Stimulated activated CD8-positive, alpha-beta memory T cell treated with anti-CD3 and anti-CD28 coated beads, Interleukin-15, amount 100 ng/mL, for 4 hours (primary cell): ENCODE results near the gene OTULINL.

Source experiments
- DNase-seq, 2 donors: peaks; one replicate each; pipeline ENCODE4 v3.0.0-alpha.2; 2020; ENCODE audit warnings: low read depth in 2 of 2

Gene OTULINL

GRCh38 chr5:14577079-14577725 lies 4.4 kb upstream of the OTULINL start:
- DNase-seq = no peak

DNA sequence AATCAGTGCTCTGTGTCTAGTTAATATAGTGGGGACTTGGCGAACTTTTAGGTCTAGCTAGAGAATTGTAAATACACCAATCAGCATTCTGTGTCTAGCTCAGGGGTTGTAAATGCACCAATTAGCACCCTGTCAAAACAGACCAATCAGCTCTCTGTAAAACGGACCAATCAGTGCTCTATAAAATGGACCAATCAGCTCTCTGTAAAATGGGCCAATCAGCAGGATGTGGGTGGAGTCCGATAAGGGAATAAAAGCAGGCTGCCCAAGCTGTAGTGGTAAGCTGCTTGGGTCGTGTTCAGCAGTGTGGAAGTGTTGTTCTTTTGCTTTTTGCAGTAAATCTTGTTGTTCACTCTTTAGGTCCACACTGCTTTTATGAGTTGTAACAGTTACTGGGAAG lies 3.6 kb upstream of the OTULINL start:
- no peak for DNase-seq

GRCh38 chr5:14579246-14579645 lies 2.3 kb upstream of the OTULINL start:
- DNase-seq = no peak

GRCh38 chr5:14579731-14580397 lies 1.7 kb upstream of the OTULINL start:
- DNase-seq = no peak

GRCh38 chr5:14580398-14581034 lies 1.1 kb upstream of the OTULINL start:
- no peak for DNase-seq

GRCh38 chr5:14581891-14582796 lies 552 bp downstream of the OTULINL start:
- peak; percentile 66 to 73 for DNase-seq

- no peak for DNase-seq
Observed at GRCh38 chr5:14582797-14583137, 1.2 kb downstream of the OTULINL start.

DNA sequence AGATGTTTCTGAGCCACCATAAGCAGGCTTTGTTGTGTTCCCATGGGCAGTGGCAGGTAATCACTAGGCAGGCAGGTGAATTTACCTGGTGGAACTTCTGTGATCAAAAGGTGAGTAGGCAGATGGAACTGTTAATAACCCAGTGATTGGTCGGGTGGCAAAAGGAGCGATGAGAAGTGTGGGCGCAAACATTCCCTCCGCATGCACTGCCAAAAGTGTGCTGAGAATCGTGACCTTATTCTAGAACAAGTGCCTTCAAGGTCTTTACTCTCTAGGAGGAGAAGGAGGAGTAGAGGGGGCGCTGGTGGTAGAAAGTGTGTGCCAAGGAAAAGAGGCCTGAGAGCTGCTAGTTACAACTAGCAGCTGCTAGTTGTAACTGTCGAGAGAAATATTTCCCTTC lies 3.3 kb downstream of the OTULINL start:
- no peak for DNase-seq

GRCh38 chr5:14587150-14587549 lies 5.6 kb downstream of the OTULINL start:
- DNase-seq = no peak

- DNase-seq = no peak
Observed at GRCh38 chr5:14588145-14588544, 6.6 kb downstream of the OTULINL start.

DNA sequence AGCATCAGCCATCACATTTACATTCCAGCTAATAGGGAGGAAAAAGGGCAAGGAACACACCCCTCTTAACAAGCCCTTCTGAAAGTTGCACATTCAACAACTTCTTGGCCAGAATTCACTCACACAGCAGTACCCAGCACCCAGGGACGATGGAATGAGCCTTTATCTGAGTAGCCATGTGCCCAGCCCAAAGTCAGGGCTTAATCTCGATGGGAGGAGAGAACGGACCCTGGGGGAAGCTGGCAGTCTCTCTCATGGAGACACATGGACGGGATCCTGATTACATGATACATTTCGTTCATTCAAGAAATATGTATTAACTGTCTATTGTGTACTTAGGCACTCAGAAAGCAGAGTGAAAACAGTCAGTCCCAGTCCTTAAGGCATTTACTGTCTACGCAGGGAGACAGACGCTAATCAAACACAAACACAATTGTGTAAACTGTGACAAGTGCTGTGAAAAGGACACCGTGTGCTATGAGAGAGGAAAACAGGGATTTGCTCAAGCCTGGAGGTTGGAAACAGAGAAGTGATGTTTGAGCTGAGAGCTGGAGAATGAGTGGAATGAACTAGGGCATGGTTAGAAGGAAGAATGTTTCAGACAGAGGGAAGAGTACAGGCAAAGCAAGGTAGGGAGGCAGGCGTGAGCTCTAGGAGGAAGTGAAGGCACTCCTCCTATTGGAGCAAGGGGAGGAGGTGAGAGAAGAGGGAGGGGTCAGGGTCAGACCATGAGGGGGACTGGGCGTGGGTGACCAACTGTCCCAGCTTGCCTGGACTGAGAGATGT lies 7.4 kb downstream of the OTULINL start:
- DNase-seq = no peak

DNA sequence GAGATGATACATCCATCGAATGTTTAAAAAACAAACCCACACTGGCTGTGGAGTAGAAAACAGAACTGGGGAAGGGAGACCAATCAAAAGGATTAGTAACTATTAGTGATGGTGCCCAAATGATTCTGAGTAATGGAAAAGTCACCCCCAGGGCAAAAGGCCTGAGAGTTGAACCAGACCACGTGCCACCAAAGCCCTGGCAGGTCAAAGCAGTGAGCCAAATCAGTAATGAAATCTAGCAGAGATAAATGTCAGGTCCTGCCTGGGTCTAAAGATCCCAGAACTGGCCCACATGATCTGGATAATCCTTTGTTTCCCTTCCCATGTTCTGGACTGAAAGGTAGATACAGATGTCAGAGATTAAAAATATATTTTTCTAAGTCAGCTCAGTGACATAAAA lies 9.4 kb downstream of the OTULINL start:
- DNase-seq = no peak

- DNase-seq = no peak
Observed at GRCh38 chr5:14591548-14591947, 10.0 kb downstream of the OTULINL start.

DNA sequence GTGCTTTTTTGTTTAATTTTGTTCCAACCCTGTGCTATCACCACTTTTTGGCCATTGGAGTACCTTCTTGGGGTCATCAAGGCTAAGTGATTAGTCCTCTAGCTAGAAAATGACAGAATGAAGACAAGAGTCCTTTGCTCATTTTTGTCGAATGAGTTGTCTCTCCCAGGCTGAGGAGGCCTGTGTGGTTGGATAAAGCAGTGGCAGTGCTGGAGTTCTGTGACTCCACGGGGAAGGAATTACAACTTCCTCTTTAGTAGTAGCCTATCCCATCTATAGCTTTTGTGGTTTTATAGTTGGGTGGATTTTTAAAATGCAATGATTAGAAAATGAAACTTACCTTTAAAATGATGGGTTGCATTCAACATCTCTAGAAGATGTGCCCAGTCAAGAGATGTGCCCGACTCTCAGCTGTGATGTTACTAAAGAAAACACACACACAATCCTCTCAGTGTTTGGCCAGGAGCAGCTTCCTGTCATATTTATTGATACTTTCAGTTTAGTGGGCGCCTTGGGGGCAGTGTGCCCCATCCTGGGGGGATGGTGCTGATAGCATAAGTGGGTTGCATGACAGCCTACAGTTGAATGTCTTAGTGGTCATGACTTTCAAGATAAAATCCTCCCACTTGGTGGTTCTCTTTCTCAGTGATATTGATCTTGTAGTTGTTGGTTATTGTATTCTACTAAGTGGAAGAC lies 11.9 kb downstream of the OTULINL start:
- no peak for DNase-seq

DNA sequence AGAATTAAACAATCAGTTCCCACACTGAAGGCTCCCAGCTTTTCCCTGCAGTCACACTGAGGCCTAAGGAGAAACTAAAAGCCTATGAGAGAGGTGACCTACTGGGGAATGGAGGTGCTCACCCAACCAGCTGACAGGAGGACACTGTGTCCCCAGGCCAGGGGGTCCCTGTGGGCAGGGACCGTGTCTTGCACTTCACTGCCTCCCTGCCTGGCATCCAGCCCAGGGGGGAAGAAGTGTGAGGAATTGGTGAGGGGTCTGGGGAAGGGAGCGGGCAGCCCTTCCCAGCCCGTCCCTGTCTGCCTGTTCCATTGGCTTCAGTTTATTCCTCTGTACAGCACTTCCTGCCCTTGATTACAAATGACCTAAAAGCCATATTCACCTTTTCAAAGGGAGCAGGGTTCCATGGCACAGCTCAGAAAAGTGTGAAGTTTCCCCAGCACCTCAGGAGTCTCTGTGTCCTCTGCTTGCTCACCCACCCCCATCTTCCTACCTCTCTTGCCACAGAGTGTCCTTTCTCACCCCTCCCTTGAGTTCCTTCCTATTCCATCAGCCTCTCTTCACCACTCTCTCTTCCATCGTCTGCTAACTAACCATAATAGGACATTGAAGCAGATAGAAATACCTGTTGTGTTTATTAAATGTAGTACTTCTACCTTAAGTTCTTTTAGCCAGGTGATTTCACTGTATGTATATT lies 12.9 kb downstream of the OTULINL start:
- peak in 1 of 2 donors; percentile 7 for DNase-seq

DNA sequence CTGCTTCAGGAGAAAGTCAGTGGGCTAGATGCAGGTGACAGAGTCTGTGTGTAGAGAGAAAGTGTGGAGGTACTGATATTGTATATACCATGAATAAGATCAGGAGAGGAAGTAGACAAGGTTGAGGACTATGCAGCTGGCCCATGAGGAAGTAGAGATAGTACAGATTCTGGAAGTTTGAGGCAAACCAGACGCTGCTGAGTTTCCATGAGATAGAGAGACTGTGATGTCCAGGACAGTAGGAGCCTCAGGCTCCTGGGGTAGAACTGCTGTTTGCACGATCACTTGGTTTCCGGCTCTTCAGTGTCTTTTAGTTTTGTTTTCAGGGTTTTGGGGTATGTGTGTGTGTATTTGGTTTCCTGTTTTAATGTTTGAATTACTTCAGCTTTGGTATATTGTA lies 13.6 kb downstream of the OTULINL start:
- DNase-seq = no peak

- no peak for DNase-seq
Observed at GRCh38 chr5:14595891-14596290, 14.3 kb downstream of the OTULINL start.

DNA sequence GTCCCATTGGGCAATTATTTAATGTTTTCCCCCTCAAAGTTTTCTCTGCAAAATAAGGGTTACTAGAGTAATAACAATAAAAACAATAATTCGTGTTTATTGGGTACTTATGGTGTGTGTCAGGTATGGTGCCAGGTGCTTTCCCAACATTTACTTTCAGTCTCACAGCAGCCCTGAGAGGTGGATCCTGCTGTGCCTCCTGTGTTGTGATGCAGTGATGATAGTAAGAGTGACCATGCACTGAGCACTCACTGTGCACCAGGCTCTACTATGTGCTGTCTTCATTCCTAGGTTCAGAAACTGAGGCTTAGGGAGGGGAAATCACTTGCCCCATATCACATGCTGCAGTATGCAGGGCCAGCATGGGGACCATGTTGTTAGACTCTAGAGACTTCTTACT lies 15.5 kb downstream of the OTULINL start:
- no peak for DNase-seq

DNA sequence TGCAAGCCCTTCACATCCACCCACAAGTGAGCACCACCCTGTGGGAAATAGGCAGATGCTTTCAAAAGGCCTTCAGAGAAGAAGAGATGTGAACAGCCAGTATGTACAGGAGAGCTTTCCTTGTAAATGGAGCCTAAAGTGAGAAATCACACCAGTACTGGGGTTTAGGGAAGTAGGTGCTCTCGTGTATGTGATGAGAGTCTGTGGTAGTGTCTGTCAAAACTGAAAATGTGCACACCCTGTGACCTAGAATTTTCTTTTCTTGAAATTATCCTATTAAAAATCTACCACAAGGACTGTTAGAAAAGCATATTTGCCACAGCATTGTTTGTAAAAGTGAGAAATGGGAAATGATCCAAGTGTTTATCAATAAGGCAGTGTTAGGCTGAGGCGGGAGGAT lies 16.6 kb downstream of the OTULINL start:
- DNase-seq = no peak

DNA sequence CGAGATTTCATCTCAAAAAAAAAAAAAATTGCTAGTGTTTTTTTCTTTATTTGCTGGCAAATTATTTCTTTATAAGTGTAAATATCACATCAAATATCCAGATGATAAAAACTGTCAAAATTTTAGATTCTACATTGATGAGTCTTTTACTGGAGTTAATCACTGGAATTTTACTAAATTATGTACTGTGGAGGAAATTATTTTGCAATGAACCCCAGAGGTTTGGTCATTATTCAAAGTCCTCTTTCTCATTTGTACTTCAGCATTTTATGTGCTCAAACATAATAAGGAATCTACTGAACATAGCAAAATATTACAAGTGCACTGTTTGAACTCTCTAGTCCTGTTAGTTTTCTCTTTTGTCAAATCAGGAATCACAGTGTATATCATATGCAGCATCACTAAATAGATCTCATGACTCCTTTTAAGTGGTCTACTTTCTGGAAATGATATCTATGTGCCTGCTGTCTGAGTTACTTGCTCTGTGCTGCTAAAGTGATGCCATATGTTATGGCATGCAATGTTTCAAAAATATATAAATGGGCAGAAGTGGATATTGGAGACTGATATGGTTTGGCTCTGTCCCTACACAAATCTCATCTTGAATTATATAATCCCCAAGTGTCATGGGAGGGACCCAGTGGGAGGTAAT lies 18.0 kb downstream of the OTULINL start:
- no peak for DNase-seq
